T-cell (primary cell): ENCODE data around the gene FAM131B. TPM values are rescaled to one million over a fixed set of nuclear protein-coding genes. Genes with fewer than 3 reads are reported as not detected.

Experiments used
- ATAC-seq, 4 experiments: fragments of 200-7000 bp in 3 of 4; fragments of 150-1000 bp in 1 of 4; cut with Tn5 transposase; replicated peaks in 1 of 4; 1 replicate in 3 of 4; 2 replicates in 1 of 4; pipeline ENCODE4 v1.10.0; 2021; ENCODE audit warnings: moderate library complexity in 3 of 4, mild to moderate bottlenecking in 2 of 4, moderate number of reproducible peaks in 1 of 4
- CTCF ChIA-PET, 2 donors: fragments of 300-600 bp; sonication (Branson Sonifier 250); formaldehyde crosslinking; loops; one replicate each; lab custom pipeline; 2022; ENCODE audit warnings: antibody characterized with exemption in 2 of 2; lab: Charles Lee
- POLR2A ChIA-PET, 2 donors: fragments of 300-600 bp; sonication (Branson Sonifier 250); formaldehyde crosslinking; loops; one replicate each; lab custom pipeline; 2022; ENCODE audit warnings: antibody characterized with exemption in 2 of 2; lab: Charles Lee
- DNase-seq, 35 experiments: peaks; one replicate each; pipeline versions ENCODE4 v3.0.0 to v3.0.0-alpha.2; 2013 to 2023
- H3K27ac ChIP-seq: one replicate; pipeline ENCODE4 v1.5.1; 2013; ENCODE audit warnings: low read length
- H3K27me3 ChIP-seq, 2 experiments: replicated peaks in 1 of 2; 1 replicate in 1 of 2; 2 replicates in 1 of 2; pipeline versions ENCODE4 v1.6.1 to v1.7.0; 2013; ENCODE audit warnings: low read length in 1 of 2, mixed read lengths in 1 of 2; ENCODE audit not compliant: control insufficient read depth in 2 of 2, insufficient read depth in 2 of 2; ENCODE audit errors: extremely low read depth in 1 of 2
- H3K36me3 ChIP-seq, 2 donors: 1 replicate in 1 of 2; 2 replicates in 1 of 2; pipeline versions ENCODE4 v1.6.1 to v1.7.0; 2013; ENCODE audit warnings: low read length in 1 of 2; ENCODE audit not compliant: control insufficient read depth in 2 of 2, insufficient read depth in 1 of 2; ENCODE audit errors: extremely low read depth in 1 of 2
- H3K4me1 ChIP-seq, 2 experiments: 1 replicate in 1 of 2; 2 replicates in 1 of 2; pipeline versions ENCODE4 v1.6.1 to v1.7.0; 2013; ENCODE audit warnings: low read length in 2 of 2, mixed read lengths in 1 of 2; ENCODE audit not compliant: insufficient read depth in 2 of 2, control insufficient read depth in 1 of 2; ENCODE audit errors: extremely low read depth in 1 of 2
- H3K4me3 ChIP-seq, 2 donors: 1 replicate in 1 of 2; 2 replicates in 1 of 2; pipeline versions ENCODE4 v1.5.1 to v1.7.0; 2013; ENCODE audit warnings: mild to moderate bottlenecking in 2 of 2, low read length in 1 of 2, moderate library complexity in 1 of 2; ENCODE audit not compliant: control insufficient read depth in 1 of 2; ENCODE audit errors: extremely low read depth in 1 of 2
- H3K9me3 ChIP-seq: 2 replicates; pipeline ENCODE4 v1.7.0; 2013
- H3K27ac Mint-ChIP-seq, 2 donors: one replicate each; pipeline ENCODE4 v1.8.0; 2020 to 2021; ENCODE audit warnings: mild to moderate bottlenecking in 2 of 2, mixed read lengths in 2 of 2
- H3K27me3 Mint-ChIP-seq, 2 donors: one replicate each; pipeline ENCODE4 v1.8.0; 2021 to 2022; ENCODE audit warnings: mixed read lengths in 2 of 2
- H3K36me3 Mint-ChIP-seq: one replicate; pipeline ENCODE4 v1.8.0; 2021; ENCODE audit warnings: mixed read lengths
- H3K4me1 Mint-ChIP-seq, 3 donors: one replicate each; pipeline ENCODE4 v1.8.0; 2020 to 2022; ENCODE audit warnings: mixed read lengths in 3 of 3, mild to moderate bottlenecking in 1 of 3
- H3K4me3 Mint-ChIP-seq, 3 donors: one replicate each; pipeline ENCODE4 v1.8.0; 2020 to 2022; ENCODE audit warnings: mild to moderate bottlenecking in 3 of 3, mixed read lengths in 3 of 3, moderate library complexity in 3 of 3
- H3K9me3 Mint-ChIP-seq, 3 donors: one replicate each; pipeline ENCODE4 v1.8.0; 2020 to 2022; ENCODE audit warnings: mixed read lengths in 3 of 3
- WGBS: methylation state at CpG from one replicate; pipeline ENCODE4 v1.1.5; 2013; ENCODE audit warnings: missing lambda C conversion rate; ENCODE audit not compliant: insufficient coverage; 5-methylcytosine and 5-hydroxymethylcytosine counted together
- total RNA-seq, 35 experiments: library from RNA in 6 of 35; stranded (reverse) in 6 of 35; fragments of 120-200 nt in 1 of 35; gene quantifications; one replicate each; pipeline versions ENCODE4 v1.2.1 to v1.2.4 and lab custom pipeline; 2013 to 2026

The FAM131B gene
- total RNA-seq, 5 donors from 2014 or later (not counting 1 experiment from before 2014, with no cell fraction given): 0.08 to 3.6 (median 2.1) TPM

DNA sequence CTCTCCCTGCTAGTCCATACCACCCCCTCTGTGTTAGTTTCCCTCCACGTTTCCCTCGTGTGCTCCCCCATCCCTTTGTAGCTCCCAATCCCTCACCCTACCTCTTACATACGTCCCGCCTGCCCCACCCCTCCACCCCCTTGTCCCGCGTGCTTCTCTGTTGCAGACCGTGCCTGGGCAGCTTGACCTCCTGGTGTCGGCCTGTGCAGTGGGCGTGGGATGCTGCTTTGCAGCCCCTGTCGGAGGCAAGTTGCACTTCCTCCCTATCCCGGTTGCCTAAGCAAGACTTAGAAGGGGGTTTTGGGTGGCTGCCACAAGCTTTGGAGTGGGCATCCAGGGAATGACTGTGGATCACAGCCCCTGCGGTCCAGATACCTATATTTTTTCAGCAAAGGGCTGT lies 38.9 kb downstream of the FAM131B start:
- Mint-ChIP-seq H3K27me3 (peaks cover 0 to 2% of the 10 kb centered on the region in 2 donors), H3K4me1 (peaks cover 8 to 15% (median 12%) of the 10 kb centered on the region in 3 donors), H3K27ac (no peak overlapping the region), H3K4me3 (no peak overlapping the region), H3K36me3 (no peaks in the 10 kb centered on the region), H3K9me3 (no peaks in the 10 kb centered on the region)
- no peak overlapping the region for H3K27ac ChIP-seq
- H3K4me3 ChIP-seq: no peak overlapping the region
- 88% methylated on average over 9 of the region's 12 CpGs for WGBS
- POLR2A ChIA-PET: no interaction called here
- no peaks in the 10 kb centered on the region for H3K9me3 ChIP-seq
- CTCF ChIA-PET: no interaction called here
- DNase-seq (no peak), ATAC-seq (no peak)
- peaks cover 0 to 5% of the 10 kb centered on the region in 2 experiments for H3K4me1 ChIP-seq
- H3K36me3 ChIP-seq: no peaks in the 10 kb centered on the region
- peaks cover 0 to 16% of the 10 kb centered on the region in 2 experiments for H3K27me3 ChIP-seq

DNA sequence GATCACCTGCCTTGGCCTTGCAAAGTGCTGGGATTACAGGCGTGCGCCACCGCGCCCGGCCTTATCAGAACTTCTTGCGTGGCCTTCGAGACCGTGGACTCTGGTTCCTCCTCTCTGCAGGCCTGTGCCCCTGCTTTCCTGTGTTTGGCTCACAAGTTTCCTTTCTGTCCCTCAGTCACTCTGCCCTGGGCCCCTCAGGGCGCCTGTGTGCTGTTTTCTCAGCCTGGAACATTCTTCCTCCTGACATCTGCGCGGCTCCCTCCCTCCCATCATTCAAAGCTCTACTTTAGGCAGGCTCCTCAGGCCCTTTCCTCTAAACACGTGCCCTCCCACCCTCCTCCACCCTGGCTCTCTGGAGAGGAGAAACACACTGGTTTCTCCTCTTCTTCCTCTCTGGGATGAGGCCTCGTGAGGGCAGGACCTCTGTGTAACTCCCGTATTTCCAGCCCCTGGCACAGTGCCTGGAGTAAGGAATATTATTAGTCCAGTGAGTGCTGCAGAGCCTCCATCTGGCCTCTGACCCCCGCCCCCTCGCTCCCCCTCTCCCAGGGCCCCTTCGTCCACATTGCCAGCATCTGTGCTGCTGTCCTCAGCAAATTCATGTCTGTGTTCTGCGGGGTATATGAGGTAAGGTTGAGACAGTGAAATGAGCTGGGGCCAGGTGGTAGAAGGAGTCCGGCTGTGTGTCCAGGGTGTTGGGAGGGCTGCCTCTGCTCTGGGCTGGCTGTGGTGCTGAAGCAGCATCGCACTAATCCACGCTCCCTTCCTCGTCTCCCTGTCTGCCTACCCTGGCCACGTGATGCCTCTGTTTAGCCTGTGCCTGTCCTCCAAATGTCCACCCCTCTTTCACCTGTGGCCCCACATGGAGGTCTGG lies 39.5 kb downstream of the FAM131B start:
- Mint-ChIP-seq H3K36me3 (no peaks in the 10 kb centered on the region), H3K9me3 (no peaks in the 10 kb centered on the region), H3K4me1 (peaks cover 8 to 15% (median 12%) of the 10 kb centered on the region in 3 donors), H3K4me3 (no peak overlapping the region), H3K27ac (no peak overlapping the region), H3K27me3 (peaks cover 0 to 2% of the 10 kb centered on the region in 2 donors)
- Histone ChIP-seq H3K4me1 (peaks cover 0 to 5% of the 10 kb centered on the region in 2 experiments), H3K36me3 (no peaks in the 10 kb centered on the region), H3K4me3 (no peak overlapping the region), H3K27ac (no peak overlapping the region), H3K27me3 (peaks cover 0 to 17% of the 10 kb centered on the region in 2 experiments), H3K9me3 (no peaks in the 10 kb centered on the region)
- ATAC-seq: no peak
- WGBS: 90% methylated on average over 16 of the region's 23 CpGs
- POLR2A ChIA-PET: no interaction called here
- CTCF ChIA-PET: no interaction called here
- no peak for DNase-seq

DNA sequence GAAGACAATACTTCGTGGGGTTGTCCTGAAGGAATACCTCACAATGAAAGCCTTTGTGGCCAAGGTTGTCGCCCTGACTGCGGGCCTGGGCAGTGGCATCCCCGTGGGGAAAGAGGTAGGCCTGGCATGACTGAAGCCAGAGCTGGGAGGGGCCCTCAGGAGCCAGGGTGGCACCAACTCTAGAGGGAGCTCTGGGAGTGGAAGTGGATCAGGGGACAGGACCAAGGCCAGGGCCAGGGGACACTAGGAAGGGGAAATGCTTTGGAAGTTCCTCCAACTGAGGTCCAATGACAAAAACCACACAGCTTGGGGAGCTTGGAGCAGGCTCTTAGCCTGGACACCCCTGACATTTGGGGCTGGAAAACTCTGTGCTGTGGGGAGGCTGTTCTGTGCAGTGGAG lies 40.8 kb downstream of the FAM131B start:
- Mint-ChIP-seq H3K4me3 (no peak overlapping the region), H3K9me3 (no peaks in the 10 kb centered on the region), H3K4me1 (peaks cover 8 to 15% (median 12%) of the 10 kb centered on the region in 3 donors), H3K27ac (no peak overlapping the region), H3K27me3 (peaks cover 0 to 2% of the 10 kb centered on the region in 2 donors), H3K36me3 (no peaks in the 10 kb centered on the region)
- Histone ChIP-seq H3K27ac (no peak overlapping the region), H3K27me3 (peaks cover 0 to 17% of the 10 kb centered on the region in 2 experiments), H3K4me3 (no peak overlapping the region), H3K9me3 (no peaks in the 10 kb centered on the region), H3K36me3 (no peaks in the 10 kb centered on the region), H3K4me1 (peaks cover 0 to 5% of the 10 kb centered on the region in 2 experiments)
- POLR2A ChIA-PET: no interaction called here
- ATAC-seq (peak in 1 of 4 experiments; percentile 52), DNase-seq (no peak)
- CTCF ChIA-PET: interaction anchor here in 1 of 2 donors (0.5 kb wide), 1 partner anchor 82 kb away, joined by 4 read pairs; no protein-coding TSS in a partner anchor
- WGBS: 83% methylated on average over 4 of the region's 4 CpGs

DNA sequence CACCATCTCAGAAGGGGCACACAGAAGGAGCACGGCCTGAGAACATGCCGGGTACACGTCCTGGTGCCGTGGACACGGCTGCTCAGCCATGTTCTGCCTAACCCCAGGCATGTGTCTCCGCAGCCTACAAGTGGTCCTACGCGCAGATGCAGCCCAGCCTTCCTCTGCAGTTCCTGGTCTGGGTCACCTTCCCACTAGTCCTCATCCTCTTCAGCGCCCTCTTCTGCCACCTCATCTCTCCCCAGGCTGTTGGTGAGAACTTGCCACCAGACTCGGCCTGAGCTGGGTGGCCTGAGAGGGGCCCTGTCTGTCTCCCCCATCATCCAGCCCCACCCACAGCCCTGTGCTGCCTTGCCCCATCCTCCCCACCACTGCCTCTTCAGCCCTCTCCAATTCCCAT lies 41.3 kb downstream of the FAM131B start:
- DNase-seq (no peak), ATAC-seq (no peak)
- Histone ChIP-seq H3K36me3 (no peaks in the 10 kb centered on the region), H3K27me3 (peaks cover 0 to 17% of the 10 kb centered on the region in 2 experiments), H3K4me1 (peaks cover 0 to 5% of the 10 kb centered on the region in 2 experiments), H3K9me3 (no peaks in the 10 kb centered on the region), H3K27ac (no peak overlapping the region), H3K4me3 (no peak overlapping the region)
- H3K27ac Mint-ChIP-seq: no peak overlapping the region
- peaks cover 0 to 2% of the 10 kb centered on the region in 2 donors for H3K27me3 Mint-ChIP-seq
- H3K4me1 Mint-ChIP-seq: peaks cover 8 to 14% (median 12%) of the 10 kb centered on the region in 3 donors
- no peak overlapping the region for H3K4me3 Mint-ChIP-seq
- no peaks in the 10 kb centered on the region for H3K9me3 Mint-ChIP-seq
- ChIA-PET CTCF (interaction anchor here in 1 of 2 donors (0.5 kb wide), 1 partner anchor 81 kb away, joined by 4 read pairs; no protein-coding TSS in a partner anchor), POLR2A (no interaction called here)
- no peaks in the 10 kb centered on the region for H3K36me3 Mint-ChIP-seq
- WGBS: 89% methylated on average over 10 of the region's 10 CpGs

DNA sequence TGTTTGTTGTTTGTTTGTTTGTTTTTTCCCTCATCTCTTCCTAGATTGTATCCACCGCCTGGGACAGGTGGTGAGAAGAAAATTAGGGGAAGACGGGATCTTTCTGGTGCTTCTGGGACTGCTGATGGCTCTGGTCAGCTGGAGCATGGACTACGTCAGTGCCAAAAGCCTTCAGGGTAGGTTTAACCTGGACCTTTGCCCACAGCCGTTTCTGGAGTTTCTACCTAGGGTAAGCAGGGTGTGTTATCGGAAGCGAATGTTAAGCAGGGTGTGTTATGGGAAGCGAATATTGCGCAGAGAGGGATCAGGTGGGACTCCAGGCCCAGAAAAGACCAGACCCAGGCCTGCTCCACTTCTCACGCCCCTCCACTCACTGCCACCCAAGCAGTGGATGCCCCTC lies 41.9 kb downstream of the FAM131B start:
- ChIA-PET POLR2A (no interaction called here), CTCF (no interaction called here)
- Histone ChIP-seq H3K27me3 (peaks cover 0 to 17% of the 10 kb centered on the region in 2 experiments), H3K36me3 (no peaks in the 10 kb centered on the region), H3K4me3 (no peak overlapping the region), H3K4me1 (peaks cover 0 to 4% of the 10 kb centered on the region in 2 experiments), H3K9me3 (no peaks in the 10 kb centered on the region), H3K27ac (no peak overlapping the region)
- Mint-ChIP-seq H3K27ac (no peak overlapping the region), H3K9me3 (no peaks in the 10 kb centered on the region), H3K27me3 (peaks cover 0 to 2% of the 10 kb centered on the region in 2 donors), H3K36me3 (no peaks in the 10 kb centered on the region), H3K4me1 (peaks cover 7 to 10% (median 9%) of the 10 kb centered on the region in 3 donors), H3K4me3 (no peak overlapping the region)
- ATAC-seq (no peak), DNase-seq (no peak)
- WGBS: 68% methylated on average over 6 of the region's 9 CpGs

DNA sequence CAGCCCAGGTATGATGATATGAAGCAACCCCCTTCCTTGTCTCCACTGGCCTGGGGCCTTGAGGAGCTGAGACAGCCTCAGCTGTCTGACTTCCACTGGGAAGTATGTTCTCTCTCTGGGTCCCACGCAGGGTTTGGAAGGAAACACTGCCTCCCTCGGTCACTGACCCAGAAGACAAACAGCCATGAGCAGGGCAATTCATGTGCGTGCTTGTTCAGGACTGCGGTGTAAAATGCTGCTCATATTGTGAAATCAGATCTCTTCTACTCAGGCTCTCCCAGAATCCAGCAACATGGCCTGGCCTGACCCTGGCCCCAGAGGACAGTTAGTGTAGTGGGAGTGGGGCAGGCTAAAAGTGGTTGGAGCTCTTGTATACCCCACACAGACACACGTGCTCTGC lies 43.9 kb downstream of the FAM131B start:
- H3K36me3 Mint-ChIP-seq: no peaks in the 10 kb centered on the region
- no peak overlapping the region for H3K4me3 ChIP-seq
- no peak overlapping the region for H3K27ac ChIP-seq
- no peak for ATAC-seq
- peaks cover 0 to 2% of the 10 kb centered on the region in 2 donors for H3K27me3 Mint-ChIP-seq
- peaks cover 0 to 21% of the 10 kb centered on the region in 2 experiments for H3K27me3 ChIP-seq
- H3K4me1 Mint-ChIP-seq: no peaks in the 10 kb centered on the region
- H3K36me3 ChIP-seq: no peaks in the 10 kb centered on the region
- no peak overlapping the region for H3K27ac Mint-ChIP-seq
- ChIA-PET CTCF (no interaction called here), POLR2A (no interaction called here)
- no peaks in the 10 kb centered on the region for H3K9me3 Mint-ChIP-seq
- no peak overlapping the region for H3K4me3 Mint-ChIP-seq
- WGBS: 94% methylated on average over 2 of the region's 5 CpGs
- H3K9me3 ChIP-seq: no peaks in the 10 kb centered on the region
- DNase-seq: no peak
- H3K4me1 ChIP-seq: no peaks in the 10 kb centered on the region
